Brain pericyte (primary cell): Measurements from ENCODE around the gene CALM3.
"Not testable (repeated sequence)": the region's sequence is repeated elsewhere in the genome, so short reads cannot be mapped to it uniquely, and the experiment has no call there.

Experiments
- DNase-seq: peaks from one replicate; pipeline ENCODE4 v3.0.0-alpha.2; 2012; ENCODE audit warnings: low read depth, low spot score

CALM3 gene

GRCh38 chr19:46614114-46614722, 13.1 kb downstream of the CALM3 start:
- DNase-seq, result no peak

- no peak for DNase-seq
These were observed 14.8 kb downstream of the CALM3 start for GRCh38 chr19:46615966-46616365.

GRCh38 chr19:46616631-46617322, 15.6 kb downstream of the CALM3 start:
- DNase-seq, result no peak

GRCh38 chr19:46617601-46618000, 16.5 kb downstream of the CALM3 start:
- no peak for DNase-seq

GRCh38 chr19:46618670-46619231, 17.6 kb downstream of the CALM3 start:
- no peak for DNase-seq

DNA sequence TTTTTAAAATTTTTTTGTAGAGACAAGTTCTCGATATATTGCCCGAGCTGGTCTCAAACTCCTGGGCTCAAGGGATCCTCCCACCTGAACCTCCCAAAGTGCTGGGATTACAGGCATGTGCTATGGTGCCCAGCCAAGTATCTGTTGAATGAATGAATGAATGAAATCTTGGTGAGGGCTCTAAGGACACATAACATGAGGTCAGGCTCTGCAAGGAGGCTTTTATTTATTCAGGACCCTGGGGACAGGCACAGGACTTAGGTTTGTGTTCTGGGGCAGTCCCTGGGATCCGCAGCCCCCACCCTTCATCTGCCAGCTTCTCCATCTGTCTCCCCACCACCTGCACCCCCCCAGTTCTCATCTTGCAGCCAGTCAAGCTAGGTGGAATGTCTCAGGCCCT, 19.1 kb downstream of the CALM3 start:
- DNase-seq, result no peak

DNA sequence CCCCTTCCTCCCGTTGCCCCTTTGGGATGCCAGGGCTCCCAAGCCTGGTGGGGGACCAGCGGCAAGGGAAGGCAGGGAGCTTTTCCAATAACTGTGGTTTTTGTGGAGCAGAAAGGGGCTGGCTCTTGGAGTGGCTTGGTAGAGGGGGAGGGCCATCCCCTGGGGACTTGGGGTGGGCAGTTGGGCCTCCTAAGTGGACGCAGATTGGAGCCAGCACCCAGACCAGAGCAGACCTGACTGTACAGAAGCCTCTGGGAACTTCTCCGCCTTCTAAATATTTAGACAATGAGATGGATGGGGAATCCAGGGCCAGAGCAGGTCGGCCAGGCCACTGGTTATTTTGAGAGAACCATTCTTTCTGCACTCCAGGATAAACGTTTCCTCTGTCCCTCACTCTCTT, 19.6 kb downstream of the CALM3 start:
- no peak for DNase-seq

DNA sequence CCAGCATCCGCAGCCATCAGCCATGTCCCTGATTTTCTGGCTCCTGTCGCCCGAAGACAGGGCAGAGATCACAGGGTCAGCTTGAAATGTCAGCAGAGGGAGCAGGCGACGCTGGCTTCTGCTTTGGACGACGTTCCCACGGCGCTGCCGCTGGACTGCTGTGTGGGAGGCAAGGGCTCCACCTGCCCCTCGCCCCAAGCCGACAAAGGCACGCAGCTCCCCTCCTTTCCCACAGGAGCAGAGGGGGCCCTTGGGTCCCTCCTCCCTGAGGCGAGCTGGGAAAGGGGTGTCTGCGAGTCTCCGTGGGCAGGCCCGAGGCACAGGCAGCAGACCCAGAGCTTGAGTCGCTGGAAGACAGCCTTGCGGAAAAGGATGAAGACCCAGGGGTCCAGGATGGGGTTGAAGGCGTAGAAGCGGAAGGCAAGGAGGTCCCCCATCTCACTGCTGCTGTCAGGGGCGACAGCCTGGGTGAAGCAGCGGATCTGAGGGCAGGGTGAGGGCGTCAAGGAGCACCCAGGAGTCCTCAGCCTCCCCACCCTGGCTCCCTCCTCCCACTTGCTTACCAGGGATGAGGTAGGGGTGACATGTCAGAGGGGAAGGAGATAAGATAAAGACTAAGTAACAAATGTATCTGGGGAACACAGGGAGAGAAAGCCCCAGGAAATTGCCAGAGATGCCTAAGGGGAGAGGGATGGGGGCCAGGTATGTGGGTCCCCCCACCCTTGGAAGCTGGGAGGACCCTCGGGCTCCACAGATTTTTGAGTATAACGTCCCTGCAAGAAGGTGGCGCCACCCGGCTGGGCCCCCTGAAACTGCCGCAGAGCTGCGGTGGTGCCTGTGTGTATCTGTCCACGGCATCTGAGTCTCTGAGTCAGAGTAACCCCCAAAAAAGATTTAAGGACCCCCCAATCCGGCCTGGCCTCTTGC, 20.3 kb downstream of the CALM3 start:
- DNase-seq, result no peak

- DNase-seq, result no peak
These were observed 21.0 kb downstream of the CALM3 start for GRCh38 chr19:46622118-46622446.

DNA sequence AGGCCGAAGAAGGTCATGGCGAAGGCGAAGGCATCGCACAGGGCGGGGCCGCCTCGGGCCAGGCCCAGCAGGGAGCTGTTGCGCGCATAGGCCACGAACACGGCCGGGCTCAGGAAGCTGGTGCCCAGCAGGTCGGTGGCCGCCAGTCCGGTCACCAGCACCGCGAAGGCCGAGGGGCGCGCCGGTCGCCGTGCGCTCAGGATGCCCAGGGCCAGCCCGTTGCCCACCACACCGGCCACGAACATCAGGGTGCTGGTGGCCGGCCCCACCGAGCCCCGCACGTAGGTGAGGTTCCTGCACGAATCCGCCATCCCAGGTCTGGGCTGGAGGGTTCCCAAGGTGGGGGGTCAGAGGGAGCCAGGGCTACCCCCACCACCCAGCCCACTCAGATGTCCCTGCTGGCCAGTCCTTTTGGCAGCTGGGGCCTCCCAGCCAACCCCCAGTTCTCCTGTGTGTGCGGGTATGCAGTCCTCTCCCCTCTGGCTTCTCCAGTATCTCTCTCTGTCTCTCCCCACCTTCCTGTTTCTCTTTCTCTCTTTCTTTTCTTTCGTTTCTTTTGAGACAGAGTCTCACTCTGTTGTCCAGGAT, 22.9 kb downstream of the CALM3 start:
- DNase-seq, result no peak

DNA sequence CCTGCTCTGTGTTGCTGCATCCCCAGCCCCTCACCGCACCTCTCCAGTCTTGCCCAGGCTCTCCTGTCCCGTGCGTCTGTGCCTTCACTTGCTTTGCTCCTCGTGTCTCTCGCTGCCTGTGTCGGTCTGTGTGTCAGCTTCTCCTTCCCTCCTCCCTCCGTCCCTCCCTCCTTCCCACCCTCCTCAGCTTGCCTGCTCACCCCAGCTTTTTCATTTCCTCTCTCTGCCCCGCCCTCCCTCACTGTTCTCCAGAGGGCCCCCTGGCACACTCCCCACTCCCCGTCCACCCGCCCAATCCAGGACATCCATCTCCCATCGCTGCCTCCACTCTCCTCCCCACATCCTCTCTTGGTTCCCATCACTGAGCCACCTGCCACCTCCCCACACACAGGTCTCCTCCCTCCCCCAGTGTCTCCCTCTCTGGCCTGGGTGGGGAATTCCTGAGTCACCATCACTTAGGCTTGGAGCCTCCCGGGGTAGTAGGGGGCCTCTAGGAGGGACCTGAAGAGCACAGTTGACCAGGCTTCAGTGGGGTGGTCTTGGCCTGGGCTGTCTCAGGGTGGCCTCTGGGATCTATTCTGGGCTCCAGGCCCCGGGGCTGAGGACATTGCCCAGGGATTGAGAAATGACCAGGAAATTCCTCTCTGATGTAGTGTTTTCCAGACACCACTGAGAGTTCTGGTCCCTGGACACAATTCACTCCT, 24.0 kb downstream of the CALM3 start, which contains the start of gene PTGIR:
TSS of gene PTGIR (minus strand) at position 132 of the 704 bp plus-strand sequence. CDS start 864 bp downstream, outside the sequence.
- DNase-seq, result no peak

DNA sequence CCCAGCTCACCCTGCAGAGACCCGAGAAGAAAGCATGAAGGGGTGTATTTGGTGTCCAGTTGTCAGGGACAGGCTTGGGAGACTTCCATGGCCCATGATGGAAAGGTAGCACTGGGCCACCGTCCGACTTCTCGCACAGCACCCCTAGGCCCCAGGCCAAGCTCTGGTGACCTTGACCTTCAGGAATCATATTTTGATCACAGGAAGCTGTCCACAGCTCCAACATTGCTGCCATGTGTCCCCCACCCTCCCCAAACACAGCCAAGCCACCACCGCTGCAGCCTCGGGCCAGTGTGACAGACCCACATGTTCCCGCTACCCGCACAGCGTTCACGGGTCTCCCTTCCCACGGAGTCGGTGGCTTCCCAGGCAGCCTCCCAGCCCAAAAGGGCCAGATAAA, 24.6 kb downstream of the CALM3 start:
- no peak for DNase-seq

DNA sequence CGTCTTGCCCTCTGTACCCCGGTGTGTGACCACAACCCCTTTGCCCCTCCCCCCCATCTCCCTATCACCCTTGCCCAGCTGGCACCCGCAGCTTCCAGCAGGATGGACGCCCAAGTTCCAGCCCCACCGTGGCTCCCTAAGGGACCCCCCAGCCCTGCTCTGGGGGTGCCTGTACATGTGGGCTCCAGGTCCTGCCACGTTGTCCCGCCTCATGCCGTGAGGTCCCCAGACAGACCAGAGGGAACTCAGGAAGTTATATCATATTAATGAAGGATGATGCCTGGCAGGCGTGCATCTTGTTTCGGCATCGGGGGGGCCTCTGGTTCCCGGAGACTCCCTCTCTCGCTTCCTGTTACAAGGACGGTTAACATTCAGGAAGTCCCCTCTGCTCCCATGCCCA, 25.3 kb downstream of the CALM3 start:
- DNase-seq, result no peak

GRCh38 chr19:46628970-46629369, 27.8 kb downstream of the CALM3 start:
- not testable (repeated sequence) for DNase-seq

- DNase-seq, result no peak
These were observed 28.5 kb downstream of the CALM3 start for GRCh38 chr19:46629546-46630025.

DNA sequence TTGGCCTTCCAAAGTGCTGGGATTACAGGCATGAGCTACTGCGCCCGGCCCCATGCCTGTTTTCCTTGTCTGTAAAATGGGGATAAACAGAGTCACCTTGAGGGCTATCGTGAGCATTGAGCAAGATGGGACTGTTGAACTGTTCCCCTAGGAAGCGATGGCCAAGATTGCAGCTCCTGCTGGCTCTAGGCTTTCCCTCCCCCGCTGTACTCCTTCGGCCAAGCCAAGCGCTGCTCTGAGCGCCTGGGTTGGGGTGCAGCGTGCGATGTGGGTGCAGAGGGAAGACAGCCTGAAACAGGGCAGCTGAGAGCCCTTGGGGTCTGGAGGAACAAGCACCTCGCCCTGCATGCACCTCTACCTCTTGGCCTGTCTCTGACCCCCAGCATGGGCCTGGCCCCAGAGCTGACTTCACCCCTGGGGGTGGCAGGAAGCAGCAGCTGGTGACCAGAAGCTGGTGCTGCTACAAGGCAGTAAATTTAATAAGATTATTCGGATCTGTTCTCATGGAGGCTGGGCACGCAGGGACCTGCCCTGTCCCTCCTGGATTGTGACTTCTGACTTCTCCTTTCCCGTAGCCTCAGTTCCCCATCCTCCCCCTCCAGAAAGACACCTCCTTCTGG, 29.6 kb downstream of the CALM3 start:
- no peak for DNase-seq

- DNase-seq, result no peak
These were observed 30.4 kb downstream of the CALM3 start for GRCh38 chr19:46631481-46631880.

GRCh38 chr19:46633130-46633529, 32.0 kb downstream of the CALM3 start:
- no peak for DNase-seq

DNA sequence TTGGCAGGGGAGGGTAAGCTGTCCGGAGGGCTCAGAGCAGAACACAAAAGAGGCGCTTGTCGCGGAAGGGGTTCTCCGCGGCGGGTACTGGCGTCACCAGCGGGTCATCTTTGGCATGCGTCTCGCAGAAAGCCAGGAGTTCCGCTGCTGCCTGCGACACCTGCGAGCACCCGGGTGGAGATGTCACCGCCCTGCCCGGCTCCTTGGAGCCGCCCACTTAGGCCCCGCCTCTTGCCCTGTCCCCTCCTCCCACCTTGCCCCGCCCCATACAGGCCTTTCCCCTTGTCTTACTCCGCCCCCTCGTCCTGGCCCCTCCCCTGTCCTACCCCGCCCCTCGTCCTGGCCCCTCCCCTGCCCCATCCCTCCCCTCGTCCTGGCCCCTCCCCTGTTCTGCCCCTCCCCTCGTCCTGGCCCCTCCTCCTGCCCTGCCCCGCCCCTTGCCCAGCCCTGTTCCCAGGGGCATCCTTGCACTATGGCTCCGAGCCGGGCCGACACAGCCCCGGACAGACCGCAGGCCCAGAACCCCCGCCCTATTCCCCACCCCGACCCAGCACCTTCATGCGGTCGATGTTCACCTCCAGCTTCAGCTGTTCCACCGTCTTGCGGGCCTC, 33.0 kb downstream of the CALM3 start:
- DNase-seq, result no peak

GRCh38 chr19:46634656-46635218, 33.6 kb downstream of the CALM3 start:
- no peak for DNase-seq
